GM08714 (cell line): ENCODE results near the gene PRSS56.

Source experiments
- H3K4me3 ChIP-seq: fragments of 200-500 bp; sonication (Bioruptor generic); 2 replicates; pipeline ENCODE4 v1.5.1; 2014; ENCODE audit warnings: mild to moderate bottlenecking, low read length, inconsistent platforms
- ZNF274 ChIP-seq: IDR thresholded peaks from 2 replicates; pipeline ENCODE4 v1.6.1; 2012; ENCODE audit warnings: mild to moderate bottlenecking, low read depth, low read length

The PRSS56 gene

DNA sequence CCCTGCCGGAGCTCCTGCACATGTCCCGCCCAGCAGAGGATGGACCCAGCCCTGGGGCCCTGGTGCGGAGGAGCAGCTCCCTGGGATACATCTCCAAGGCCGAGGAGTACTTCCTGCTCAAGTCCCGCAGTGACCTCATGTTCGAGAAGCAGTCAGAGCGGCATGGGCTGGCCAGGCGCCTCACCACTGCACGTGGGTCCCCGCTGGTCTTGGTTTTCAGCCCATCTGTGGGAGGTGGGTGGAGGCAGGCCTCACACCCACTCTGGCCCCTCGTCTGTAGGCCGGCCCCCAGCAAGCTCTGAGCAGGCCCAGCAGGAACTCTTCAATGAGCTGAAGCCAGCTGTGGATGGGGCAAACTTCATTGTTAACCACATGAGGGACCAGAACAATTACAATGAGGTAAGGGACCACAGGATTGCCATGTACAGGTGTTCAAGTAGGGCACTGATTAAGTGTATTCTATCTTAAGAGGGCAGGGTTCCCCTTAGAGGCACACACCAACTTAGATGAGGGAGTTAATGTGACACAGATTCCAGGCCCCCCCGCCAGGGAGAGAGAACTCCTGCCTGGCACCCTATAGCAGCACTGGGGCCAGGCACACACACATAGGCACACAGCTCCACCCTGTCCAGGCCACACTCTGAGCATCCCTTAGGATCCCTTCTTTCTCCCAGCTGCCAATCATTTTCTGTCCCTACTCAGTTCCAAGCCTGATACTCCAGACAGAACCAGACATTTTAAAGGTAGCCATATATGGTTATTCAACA, 13.9 kb downstream of the PRSS56 start:
- no peak overlapping the region for H3K4me3 ChIP-seq
- TF ChIP-seq ZNF274: no peak

DNA sequence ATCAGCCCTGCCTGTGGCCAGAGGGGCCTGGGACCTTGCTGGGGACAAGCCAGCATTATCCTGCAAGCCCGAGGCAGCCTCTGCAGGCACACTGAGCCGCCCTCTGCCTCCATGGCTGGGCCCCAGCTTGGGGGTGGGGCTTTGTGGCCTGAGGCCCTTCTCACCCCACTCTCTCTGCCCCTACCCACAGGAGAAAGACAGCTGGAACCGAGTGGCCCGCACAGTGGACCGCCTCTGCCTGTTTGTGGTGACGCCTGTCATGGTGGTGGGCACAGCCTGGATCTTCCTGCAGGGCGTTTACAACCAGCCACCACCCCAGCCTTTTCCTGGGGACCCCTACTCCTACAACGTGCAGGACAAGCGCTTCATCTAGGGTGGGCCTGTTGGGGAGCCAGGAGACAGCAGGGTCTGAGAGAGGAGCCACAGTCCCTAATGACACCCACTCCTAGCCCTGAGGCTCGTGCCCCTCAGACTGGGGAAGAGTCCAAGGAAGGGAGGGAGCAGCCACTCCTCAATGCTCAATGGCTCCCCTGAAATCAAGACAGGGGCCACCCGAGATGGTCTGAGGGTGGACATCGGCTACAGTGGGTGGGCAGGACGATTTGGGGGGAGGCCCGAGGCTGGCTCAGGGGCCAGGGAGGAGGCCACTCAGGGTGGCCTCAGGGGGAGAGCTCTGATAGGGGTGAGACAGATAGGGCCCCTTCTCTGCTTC, 14.9 kb downstream of the PRSS56 start:
- TF ChIP-seq ZNF274: no peak

DNA sequence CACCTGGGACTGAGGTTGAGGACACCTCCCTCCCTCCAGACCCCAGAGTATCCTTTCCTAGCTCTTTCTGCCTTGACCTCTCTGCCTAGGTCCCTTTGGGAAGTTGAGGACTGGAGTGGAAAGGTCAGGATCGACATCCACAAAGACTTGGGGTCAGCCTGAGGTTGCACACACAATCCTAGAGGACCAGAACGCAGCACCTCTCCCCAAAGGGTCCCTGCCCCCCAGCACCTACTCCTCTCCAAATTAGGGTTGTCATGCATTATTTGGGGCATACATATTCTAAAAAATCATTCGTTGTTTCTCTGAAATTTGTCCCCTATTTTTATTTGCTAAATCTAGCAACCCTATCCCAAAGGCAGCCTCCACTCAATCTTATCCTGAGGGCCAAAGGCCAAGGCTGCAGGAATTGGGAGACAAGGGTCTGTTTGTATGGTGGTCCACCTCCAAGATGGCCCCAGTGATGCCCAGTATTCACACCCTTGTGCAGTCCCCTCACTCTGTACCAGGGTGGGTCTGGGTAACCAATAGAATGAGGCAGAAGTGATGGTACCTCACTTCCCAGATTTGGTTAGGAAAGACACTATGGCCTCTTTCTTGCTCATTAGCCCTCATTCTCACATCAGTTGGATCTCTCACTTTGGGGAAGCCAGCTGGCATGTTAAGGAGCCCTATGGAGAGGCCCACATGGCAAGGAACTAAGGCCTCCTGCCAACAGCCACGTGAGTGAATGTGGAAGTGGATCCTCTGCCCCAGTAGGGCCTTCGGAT, 15.8 kb downstream of the PRSS56 start:
- H3K4me3 ChIP-seq: no peak overlapping the region
- TF ChIP-seq ZNF274: no peak

More for the DNA sequence above, 14.9 kb downstream of the PRSS56 start:
- no peak overlapping the region for H3K4me3 ChIP-seq

DNA sequence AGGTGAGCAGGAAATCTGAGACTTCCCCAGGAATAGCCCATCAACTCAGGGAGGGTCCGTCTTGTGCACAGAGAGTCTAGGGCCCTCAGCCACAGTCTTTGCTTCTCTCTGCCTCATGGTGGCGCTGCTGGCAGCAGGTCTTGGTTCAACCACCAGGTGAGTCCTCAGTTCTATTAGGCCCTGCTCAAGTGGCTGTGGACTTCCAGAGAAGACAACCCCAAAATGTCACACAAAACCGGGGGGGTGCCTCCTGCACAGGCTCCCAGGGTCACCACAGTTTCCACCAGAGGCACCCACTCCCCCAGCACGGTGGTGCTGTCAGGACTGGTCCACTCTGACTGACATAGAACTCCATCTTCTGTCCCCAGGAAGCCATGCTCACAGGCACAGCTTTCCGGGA, 16.9 kb downstream of the PRSS56 start:
- no peak for TF ChIP-seq ZNF274
- H3K4me3 ChIP-seq: no peak overlapping the region

DNA sequence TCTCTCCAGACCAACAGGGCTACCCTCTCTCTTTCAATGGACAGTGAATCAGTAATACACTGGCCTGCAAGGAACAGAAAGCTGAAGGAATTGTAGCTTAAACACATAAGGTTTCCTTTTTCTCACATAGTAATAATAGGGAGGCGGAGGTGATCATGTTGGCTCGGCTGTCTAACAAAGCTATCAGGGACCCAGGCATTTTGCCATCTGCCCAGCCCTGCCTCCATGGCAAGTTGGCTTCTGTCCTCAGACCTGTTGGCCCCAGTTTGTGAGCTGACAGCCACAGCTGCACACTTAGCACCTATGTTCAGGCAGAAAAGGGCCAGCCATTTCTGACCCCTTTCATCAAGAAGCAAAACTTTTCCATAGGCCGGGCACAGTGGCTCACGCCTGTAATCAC, 17.3 kb downstream of the PRSS56 start:
- TF ChIP-seq ZNF274: no peak
- H3K4me3 ChIP-seq: no peak overlapping the region

DNA sequence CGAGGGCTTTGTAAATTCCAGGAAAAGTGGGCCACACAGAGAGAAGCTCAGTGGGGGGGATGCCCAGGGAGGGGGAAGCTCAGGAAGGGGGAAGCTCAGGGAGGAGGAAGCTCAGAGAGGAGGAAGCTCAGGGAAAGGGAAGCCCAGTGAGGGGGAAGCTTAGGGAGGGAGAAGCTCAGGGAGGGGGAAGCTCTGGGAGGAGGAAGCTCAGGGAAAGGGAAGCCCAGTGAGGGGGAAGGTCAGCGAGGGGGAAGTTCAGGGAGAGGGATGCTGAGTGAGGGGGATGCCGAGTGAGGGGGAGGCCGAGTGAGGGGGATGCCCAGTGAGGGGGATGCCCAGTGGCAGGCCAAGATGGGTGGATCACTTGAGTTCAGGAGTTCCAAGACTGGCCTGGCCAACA, 18.5 kb downstream of the PRSS56 start:
- no peak overlapping the region for H3K4me3 ChIP-seq
- no peak for TF ChIP-seq ZNF274

DNA sequence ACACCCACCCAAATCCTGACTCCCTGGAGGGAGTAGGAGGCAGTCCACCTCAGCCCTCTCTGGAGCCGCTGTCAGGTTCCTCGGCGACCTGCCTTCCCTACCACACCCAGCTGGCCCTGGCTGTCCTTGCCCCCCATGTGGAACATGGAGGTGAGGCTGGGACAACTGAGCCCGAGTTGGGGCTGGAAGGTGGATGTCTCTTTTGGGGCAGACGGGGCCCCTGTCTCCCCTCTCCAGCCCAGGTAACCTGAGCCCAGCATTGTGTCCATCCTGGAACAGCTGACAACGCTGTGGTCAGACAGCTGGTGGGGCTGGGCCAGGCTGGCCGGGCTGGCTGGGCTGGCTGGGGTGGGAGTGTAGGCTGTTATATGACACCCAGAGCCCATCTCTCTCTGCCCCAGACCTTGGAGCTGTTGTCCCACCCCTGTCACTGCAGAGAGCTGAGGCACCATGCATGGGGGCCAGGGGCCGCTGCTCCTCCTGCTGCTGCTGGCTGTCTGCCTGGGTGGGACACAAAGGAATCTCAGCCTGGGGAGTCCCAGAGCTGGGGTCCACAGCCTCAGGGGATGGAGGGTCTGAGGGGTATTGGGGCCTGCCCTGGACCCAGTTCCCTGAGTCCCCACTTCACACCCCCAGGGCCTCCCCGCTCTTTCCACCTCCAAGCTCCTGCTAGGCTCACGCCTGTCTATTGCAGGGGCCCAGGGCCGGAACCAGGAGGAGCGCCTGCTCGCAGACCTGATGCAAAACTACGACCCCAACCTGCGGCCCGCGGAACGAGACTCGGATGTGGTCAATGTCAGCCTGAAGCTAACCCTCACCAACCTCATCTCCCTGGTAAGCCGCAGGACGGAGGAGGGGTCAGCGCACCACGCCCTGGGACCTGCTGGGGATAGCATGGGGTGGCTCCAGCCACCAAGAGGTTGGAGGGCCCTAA, 19.4 kb downstream of the PRSS56 start, which contains the start of gene CHRNG:
Gene CHRNG, plus strand, starts transcription at position 395 of the 934 bp plus-strand sequence. Its CDS starts 56 bp downstream, at position 451.
- no peak within 1 kb of the TSS for H3K4me3 ChIP-seq
- TF ChIP-seq ZNF274: no peak

DNA sequence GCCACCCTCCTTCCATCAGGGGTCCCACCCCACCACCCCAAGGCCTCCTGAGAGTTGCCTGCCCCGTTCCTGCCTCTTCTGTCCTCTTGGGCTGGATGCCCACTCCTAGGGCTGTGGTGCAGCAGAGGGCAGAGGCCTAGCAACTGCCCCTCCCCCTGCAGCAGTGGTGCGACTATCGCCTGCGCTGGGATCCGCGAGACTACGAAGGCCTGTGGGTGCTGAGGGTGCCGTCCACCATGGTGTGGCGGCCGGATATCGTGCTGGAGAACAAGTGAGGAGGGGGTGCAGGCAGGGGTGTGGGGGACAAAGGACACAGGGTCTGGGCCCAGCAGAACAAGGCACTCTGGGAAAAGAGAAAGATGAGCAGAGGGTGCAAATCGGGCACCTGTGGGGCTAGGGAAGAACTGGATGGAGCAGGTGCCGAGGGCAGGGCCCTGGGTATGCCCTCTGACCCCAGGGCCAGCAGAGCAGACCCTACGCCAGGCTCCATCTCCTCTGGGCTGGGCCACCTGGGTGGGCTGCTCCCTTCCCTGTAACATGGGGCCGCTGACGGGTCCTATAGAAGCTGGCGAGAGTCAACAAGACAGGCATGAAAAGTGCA, 20.4 kb downstream of the PRSS56 start:
- no peak for TF ChIP-seq ZNF274

DNA sequence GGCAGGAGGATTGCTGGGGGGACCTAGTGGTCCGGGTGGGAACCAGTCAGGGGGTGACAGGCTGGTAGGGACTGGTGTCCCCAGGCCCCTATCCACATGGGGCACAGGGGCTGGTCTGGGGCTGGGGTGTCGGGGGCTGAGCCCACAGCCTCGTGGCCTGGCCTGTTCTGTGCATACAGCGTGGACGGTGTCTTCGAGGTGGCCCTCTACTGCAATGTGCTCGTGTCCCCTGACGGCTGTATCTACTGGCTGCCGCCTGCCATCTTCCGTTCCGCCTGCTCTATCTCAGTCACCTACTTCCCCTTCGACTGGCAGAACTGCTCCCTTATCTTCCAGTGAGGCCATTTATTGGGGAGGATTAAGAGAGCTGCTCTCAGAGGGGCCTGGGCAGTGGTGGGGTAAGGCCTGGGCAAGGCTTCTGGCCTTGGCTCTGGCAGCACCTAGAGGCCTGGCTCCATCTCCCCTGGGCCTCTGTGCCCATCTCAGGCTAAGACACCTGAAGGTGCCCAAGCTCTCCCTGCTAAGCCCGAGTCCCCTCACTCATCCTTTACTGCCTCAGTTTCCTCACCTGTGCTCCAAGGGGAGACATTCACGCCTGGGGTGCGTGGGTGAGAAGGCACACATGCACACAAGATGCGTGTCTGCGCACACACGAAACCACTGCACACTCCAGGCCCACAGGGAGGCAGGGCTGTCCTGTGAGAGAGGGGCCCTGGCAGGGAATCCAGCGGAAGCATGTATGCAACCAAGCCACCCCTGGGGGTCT, 21.2 kb downstream of the PRSS56 start:
- TF ChIP-seq ZNF274: no peak

More for the DNA sequence above, 20.4 kb downstream of the PRSS56 start:
- H3K4me3 ChIP-seq: no peak overlapping the region

DNA sequence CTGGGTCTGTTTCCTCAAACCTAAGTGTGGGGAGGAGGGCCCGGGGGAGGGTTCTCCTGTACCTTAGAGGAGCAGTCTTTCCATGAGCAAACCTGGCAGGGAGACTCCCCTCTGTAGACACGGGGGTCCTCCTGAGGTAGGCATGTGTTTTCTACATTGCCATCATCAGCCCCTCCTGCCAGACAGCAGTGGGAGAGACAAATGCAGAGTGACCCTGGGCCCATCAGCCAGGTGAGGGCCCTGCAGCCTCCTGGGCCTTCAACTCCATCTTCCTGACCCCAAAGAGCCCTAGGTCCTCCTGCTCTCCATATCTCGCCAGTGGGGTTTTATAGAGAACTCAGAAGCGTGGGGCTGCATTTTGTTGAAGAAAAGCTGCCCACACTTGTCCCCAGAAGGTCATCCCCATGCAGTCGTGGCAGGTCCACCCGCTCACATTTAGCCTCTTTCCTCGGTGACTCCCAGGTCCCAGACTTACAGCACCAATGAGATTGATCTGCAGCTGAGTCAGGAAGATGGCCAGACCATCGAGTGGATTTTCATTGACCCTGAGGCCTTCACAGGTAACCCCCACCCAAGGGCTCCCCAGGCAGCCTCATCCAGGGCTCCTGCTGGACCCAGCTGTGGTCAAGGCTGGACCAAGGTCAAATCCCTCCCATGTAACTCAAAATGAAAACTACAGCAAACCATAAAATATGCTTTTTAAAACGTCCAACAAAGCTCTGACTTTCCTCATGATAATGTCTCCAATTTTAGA, 21.9 kb downstream of the PRSS56 start:
- H3K4me3 ChIP-seq: no peak overlapping the region
- no peak for TF ChIP-seq ZNF274

More for the DNA sequence above, 21.2 kb downstream of the PRSS56 start:
- H3K4me3 ChIP-seq: no peak overlapping the region

DNA sequence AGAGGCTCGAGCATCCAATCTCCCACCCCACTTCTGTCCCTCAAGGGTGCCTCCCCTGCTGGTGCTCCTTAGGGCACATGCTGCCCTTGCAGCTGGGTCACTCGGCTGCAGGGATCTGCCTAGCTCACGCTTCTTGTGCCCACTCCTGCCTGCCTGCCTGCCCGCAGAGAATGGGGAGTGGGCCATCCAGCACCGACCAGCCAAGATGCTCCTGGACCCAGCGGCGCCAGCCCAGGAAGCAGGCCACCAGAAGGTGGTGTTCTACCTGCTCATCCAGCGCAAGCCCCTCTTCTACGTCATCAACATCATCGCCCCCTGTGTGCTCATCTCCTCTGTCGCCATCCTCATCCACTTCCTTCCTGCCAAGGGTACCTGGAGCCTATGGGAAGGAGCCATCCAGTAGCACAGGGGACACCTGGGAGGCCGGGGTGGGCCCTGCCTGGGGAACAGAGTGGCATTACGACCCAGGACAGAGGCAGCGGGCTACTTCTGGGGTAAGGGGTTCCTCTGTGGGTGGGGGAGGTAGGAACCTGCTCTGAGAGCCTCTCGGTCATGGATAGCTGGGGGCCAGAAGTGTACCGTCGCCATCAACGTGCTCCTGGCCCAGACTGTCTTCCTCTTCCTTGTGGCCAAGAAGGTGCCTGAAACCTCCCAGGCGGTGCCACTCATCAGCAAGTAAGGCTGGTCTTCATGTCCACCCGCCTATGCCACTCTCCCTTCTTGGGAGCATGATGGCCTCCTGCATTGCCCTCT, 22.7 kb downstream of the PRSS56 start:
- no peak overlapping the region for H3K4me3 ChIP-seq
- no peak for TF ChIP-seq ZNF274
